Lung microvascular endothelial cell (primary cell): Measurements from ENCODE around the gene CDH6. TPM values are rescaled to one million over a fixed set of nuclear protein-coding genes. Genes with fewer than 3 reads are reported as not detected.
A peak's percentile ranks its signal among the peaks of the same experiment; 100 is the strongest.

ENCODE experiments used
- DNase-seq, 2 donors: peaks; one replicate each; pipeline versions ENCODE4 v3.0.0 to v3.0.0-alpha.2; 2010; ENCODE audit warnings: low read depth in 2 of 2
- total RNA-seq: library from RNA; depleted of rRNA; stranded (reverse); fragments of >200 nt; gene quantifications from 2 replicates; pipeline ENCODE4 v1.2.1, GENCODE V29; 2014

Gene CDH6
- total RNA-seq: under 0.01 TPM in 1 of 2 replicates, not detected in the other

- no peak for DNase-seq
These were observed at the start of gene CDH6 for GRCh38 chr5:31193591-31194467. TSS of gene CDH6 (plus strand) at chr5:31193686. CDS start at chr5:31267474, 73,788 bp downstream.

DNA sequence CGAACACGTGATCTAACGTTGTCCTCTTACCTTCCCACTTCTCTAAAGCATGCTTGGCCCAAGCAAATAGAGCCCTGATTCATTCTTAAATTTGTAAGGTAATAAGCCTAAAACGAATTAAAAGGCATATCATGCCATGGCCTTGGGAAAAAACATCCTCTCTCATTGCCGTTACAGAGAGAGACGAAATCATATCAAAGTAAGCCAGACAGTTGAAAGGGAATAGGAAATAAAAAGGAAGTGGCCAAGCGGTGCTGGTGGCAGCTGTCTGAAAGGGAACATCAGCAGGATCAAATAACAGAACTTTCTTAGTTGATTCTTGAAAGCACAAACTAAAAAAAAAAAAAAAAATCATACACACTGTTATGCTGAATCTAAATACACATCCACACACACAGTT lies 49.1 kb upstream of the CDH6 start:
- DNase-seq: no peak

- no peak for DNase-seq
These were observed 44.5 kb upstream of the CDH6 start for GRCh38 chr5:31148959-31149475.

DNA sequence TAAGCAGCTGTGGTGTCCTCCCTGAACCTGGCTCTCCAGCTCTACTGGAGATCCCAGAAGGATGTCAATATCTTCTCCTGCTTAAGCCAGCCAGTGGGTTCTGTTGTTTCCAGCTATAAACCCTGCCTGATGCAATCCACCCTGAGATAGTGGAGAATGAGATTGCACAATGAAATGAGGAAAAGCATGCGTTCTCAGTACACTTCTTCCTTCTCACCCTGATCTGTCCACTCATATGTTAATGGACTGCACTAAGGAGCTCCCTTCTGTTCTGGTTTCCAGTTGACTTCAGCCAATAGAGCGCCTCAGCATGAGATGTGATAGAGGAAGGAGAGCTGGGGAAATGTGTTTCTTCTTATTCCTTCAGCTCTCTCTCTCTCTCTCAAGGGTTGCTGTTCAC lies 40.0 kb upstream of the CDH6 start:
- DNase-seq: no peak

DNA sequence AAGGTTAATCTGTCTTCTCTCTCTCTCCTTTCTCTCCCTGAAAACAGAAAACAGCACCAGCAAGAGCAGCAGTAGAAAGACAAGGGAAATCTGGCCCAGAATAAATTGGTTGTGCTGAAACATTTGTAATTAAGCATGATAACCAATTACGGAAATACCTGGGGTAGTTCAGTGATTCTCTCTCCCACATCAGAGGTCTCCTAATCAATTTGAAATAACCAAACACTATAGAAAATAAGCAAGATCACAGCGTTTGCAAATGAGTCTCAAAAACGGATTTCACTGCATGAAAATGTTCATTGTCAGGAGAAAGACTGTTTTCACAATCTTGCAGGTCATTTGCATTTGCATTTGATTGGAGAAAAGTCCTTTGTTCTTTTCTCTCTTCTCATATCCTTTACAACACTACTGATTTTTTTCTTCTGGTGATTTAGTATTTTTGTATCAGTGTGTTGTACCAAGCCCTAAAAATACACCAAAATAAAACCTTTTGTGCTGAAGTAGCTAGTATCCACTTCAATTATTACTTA lies 36.8 kb upstream of the CDH6 start:
- no peak for DNase-seq

- DNase-seq: no peak
These were observed 35.8 kb upstream of the CDH6 start for GRCh38 chr5:31157720-31158119.

DNA sequence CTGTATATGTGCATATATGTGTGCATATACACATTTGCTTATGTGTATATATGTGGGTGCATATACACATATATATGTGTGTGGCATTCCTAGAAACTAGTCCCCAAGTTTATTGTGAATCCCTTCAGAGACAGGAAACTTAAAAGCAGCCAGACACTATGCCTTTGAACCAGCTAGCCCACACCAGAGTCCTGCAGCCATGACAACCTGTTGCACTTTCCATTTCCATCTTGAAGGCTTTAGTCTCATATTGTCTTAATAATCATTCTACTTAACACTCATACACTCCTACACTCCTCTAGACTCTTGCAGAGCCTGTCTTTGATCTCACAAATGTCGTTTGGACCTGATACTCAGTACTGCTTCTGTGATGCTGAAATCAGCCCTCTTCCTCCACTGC lies 34.8 kb upstream of the CDH6 start:
- no peak for DNase-seq

DNA sequence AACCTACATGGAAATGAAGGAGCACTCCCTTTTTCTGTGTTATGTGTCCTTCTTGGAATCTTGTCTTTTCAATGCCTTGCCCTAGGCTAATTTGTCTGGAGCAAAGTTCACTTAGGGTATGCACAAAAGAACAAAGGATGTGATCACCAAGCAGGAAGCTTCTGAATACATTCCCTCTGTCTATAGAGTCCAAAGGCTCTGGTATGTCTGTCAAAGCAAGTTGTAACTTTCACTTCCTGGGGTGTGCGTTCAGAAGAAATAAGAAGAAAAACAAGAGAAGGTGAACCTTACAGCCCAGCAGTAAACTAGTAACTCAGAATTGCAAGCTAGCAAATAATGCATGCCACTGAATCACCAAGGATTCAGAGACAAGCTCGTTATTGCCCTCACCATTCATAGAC lies 31.7 kb upstream of the CDH6 start:
- DNase-seq: no peak

DNA sequence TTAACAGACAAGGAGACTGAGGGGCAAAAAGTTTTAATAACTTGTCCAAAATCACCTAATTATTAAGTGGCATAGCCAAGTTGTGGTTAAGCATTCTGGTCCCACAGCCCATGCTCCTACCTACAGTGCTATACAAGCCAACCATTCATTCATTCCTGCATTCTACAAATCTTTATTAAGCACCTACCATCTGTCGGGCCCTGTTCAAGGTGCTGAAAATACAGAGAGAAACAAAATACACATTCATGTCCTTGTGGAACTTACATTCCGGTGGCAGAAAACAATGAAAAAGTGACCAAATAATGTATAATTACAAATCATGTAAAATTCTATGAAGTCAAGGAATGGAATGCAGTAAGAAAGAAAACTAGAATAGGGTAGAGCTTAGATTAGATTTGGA lies 27.8 kb upstream of the CDH6 start:
- DNase-seq: no peak

DNA sequence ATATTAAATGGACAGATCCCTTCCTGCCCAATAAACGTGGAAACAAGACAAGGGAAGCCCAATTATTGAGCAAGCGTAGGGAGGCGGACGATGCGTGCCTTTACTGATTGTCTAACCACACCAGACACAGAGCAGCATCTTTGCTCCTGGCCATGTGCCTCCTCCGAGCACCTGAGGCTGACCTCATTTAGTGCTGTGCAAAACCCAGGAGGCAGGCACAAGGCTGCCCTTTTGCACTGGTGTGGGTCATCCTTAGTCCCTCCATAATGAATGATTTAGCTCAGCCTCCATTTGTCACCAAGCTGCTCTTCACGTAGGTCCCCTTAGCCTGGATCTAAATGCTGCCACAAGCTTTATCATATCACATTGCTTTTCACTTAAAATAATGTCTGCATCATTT lies 24.1 kb upstream of the CDH6 start:
- no peak for DNase-seq

GRCh38 chr5:31172881-31173280 lies 20.6 kb upstream of the CDH6 start:
- DNase-seq: no peak

GRCh38 chr5:31173614-31174013 lies 19.9 kb upstream of the CDH6 start:
- no peak for DNase-seq

DNA sequence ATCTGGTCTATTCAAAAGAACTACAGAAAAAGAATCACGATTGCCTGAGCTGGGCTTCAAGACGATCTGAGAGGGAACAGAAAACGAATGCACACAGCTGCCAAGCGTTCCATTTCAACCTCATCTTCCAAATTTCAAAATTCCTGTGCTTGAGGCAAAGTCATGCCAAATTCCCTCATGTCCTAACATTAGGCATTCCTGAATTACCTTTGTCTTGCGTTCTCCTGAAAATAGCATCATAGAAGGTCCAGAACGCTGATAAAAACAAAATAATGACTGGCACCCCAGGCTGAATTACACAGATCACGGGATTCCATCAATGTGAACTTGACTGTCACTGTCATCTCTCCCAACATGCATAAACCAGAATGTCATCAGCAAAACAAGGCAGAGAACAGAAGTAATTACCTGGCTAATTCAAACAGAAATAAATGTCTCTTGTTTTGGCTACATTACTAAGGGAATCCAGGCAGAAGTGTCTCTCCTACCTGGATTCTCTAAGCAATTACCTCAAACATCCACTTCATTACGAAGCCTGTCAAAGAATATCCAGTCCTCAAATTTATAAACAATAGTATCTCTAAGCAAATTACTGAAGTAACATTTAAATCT lies 12.0 kb upstream of the CDH6 start:
- no peak for DNase-seq

DNA sequence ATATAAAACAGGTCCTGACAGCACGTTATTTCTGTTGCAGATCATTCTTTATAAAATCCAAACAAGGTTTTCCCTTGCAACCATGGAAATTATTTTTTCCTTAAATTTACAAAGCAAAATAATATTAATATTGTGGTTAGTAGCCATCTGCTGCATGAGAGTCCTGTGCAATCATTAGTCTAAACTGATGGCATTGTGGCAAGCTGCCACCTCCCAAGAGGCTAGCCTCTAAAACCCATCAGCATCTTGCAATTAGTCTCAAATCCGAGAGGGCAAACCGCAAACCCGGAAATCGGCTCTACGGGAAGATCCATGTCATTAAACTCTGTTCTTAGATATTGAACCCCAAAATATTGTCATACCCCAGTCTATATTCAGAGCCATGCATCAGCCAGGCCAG lies 11.3 kb upstream of the CDH6 start:
- no peak for DNase-seq

- no peak for DNase-seq
These were observed 7.5 kb upstream of the CDH6 start for GRCh38 chr5:31185951-31186350.

DNA sequence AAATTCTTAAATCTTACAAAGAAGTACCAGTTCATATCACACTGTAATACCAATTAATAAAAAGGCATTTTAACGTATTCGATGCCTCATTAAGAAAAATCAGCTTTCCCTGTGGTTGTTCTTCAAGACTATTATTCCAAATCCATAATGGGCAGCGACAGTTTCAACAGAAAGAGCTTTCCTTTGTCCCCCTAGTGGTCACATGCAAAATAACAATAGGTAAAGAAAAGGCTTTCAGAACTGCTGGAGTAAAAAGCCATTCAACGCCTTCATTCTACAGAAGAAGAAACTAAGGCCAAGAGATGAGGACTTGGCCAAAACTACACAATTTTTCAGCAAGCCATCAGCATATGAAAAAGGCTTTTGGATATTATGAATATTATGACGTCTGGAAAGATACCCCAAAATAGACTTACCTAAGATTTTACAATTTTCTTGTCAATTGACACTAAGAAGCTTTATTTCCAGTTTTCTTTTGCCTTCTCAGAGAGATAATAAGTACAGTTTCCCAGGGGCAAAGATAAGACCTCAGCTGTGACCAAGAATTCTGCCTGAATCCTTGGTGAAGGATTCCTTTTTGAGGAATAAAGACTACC lies 6.7 kb upstream of the CDH6 start:
- peak; percentile 24 to 37 for DNase-seq

DNA sequence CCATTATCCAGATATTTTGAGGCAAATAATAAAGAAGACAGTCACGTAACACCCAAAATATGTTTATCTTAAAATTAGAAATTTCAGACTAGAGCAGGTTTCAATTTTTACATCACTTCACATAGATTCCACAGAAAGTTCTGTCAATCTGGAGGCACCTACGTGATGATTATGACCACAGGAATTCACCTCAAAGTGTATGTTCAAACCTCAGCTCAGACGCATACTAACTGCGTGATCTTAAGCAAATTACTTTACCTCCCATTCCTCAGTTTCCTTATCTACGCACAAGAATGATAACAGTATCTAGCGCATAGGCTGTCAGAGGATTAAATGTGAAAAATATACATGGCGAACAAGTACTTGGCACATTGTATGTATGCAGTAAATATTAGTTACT lies 5.9 kb upstream of the CDH6 start:
- DNase-seq: no peak

GRCh38 chr5:31192442-31192841 lies 1.0 kb upstream of the CDH6 start:
- no peak for DNase-seq

DNA sequence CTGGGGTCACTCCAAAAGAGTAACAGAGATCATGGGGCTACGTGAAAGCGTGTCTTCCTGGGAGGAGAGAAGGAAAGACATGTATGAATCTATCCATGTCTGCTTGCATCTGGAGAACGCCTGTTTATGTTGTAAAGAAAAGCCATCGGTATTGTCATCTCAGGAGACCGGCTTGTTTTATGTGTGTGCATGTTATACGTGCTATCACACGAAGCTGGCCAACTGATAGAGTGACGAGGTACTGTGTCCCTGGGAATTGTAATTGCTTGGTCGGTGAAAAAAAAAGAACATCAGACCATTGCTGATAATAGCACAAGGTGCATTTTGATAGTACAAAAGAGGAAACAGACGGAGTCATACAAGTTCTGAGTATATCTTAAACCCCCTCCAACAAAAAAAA lies 370 bp upstream of the CDH6 start:
- DNase-seq: no peak

GRCh38 chr5:31194468-31194813 lies 955 bp downstream of the CDH6 start:
- DNase-seq: no peak

DNA sequence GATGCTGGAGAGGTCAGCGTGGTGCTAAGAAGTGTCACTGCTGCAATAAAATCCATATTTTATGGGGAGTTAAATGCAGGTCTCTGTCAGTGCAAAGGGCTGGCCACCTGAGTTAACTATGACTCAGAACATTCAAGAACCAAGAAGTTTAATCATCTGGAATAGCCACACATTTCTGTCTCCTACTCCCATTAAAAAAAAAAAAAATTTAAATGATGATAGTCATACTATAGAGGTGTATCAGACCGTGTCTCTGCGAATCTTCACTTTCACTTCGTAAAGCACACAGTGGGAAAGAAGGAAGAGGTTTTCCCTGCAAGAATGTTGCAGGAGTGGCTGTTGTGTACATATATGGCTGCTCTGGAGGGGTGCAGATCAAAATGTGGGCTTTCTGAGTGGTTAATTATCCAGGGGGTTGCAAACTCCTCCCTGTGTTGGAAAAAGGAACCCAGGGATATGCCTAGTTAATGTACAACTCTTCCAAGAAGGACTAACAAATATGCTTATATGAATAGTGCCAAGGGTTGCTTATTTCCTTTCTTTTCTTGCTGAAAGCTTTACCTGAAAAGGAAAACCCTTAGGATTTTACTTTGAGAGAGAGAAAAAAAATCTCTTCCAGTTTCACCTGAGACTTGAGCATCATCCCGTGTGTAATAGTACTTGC lies 1.5 kb downstream of the CDH6 start:
- no peak for DNase-seq

DNA sequence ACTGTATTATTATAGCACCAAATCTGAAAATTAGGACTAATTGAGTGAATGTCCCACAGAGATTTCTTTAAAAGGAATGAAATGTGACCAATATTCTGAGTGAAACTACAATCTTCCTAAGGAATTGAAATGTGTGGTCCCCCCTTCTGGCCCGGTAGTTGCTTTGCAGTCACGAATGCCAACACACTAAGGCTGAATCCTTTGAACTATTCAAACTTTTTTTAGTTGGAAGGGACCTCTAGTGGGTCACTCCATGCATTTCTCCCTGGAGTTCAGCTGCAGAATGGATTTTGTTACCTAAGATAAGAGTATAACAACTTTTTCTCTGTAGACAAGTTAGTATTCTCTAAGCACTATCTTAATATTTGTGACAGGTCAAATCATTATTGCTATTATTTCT lies 2.8 kb downstream of the CDH6 start:
- DNase-seq: no peak
